Stimulated activated CD4-positive, alpha-beta T cell treated with anti-CD3 and anti-CD28 coated beads, Interleukin-2, amount 100 ng/mL, for 4 hours (primary cell): ENCODE results near the gene SAP30BP.
"Not testable (repeated sequence)": the region's sequence is repeated elsewhere in the genome, so short reads cannot be mapped to it uniquely, and the experiment has no call there.

Experiments
- DNase-seq: peaks from one replicate; pipeline ENCODE4 v3.0.0-alpha.2; 2020; ENCODE audit warnings: low read depth

The SAP30BP gene

DNA sequence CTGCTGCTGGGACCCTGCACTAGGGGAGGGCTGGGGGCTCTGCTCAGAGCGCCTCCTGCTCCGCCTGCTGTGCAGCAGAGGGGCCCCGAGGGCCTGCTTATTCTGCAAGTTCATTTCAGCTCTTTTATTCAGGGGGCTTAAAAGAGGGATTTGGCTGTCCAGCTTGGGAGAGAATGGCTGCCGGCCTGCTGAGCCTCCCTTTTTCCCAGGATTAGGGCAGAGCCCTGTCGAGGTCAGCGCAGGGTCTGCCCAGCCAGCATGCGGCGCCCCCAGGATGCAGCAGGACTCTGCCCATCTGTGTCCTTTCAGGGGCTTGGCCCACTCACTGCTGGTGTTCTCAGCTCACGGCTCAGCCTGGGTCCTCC, 32.8 kb upstream of the SAP30BP start:
- no peak for DNase-seq

DNA sequence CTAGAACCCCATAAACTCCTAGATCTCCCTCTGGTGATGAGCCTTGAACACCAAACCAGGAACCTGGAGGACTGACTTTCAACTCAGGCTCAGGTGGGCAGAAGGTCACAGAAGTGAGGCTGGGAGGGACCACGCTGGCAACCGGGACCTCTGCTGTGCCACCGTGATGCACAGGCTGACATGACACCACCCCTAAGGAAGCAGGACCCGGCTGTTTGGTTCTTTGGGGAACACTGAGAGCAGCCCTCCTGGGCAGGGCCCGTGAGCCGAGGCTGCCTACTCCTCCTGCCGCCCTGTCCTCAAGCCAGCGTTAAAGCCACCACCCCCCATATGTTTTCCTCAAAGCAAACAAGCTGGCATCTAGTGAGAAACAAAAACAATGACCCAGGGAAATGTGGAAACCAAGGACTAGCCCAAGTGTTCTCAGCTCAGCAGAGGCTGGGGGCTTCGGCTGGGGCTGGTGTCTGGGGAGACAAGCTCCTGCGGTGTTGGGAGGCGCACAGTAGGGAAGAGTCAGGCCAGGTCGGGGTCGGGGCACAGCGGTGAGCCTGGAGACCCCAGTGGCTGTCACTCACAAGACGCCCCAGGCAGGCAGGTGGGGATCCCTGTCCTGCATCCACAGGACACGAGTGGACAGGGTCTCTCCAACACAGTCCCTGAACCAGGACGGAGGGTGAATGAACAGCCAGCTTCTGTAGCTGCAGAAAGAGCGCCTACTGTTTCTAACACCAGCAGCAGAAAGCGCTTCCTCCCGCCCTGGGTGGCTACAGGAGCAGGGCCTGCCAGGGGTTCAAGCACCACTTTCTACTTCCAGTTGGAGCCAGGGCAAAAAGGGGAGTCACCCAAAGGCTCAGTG, 32.2 kb upstream of the SAP30BP start:
- DNase-seq, result no peak

DNA sequence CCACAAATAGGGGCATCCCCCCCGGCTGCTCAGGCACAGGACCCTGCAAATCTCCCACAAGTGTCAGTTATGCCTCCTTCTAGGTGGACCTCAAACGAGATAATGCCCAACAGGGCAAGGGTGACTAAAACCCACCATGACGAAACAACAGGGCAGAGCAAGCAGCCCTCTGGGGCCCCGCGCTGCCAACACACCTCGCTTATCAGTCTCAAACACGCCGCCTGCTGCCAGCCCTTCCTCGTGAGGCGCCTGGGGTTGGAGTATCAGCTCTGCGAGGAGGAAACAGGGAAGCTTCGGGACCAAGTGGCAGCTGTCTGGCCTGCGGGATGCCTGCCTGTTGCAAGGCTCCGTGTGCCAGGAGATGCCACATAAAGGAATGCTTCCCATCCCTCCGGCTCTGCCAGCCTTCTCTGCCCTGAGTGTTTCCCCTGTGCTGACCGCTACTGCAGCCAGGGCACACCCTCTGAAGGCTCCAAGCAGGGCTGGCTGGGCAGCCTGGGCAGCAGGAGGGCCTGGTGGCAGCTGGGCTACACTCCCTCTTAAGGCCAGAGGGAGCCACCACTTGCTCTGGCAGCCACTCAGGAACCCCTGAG, 31.4 kb upstream of the SAP30BP start:
- DNase-seq, result no peak

DNA sequence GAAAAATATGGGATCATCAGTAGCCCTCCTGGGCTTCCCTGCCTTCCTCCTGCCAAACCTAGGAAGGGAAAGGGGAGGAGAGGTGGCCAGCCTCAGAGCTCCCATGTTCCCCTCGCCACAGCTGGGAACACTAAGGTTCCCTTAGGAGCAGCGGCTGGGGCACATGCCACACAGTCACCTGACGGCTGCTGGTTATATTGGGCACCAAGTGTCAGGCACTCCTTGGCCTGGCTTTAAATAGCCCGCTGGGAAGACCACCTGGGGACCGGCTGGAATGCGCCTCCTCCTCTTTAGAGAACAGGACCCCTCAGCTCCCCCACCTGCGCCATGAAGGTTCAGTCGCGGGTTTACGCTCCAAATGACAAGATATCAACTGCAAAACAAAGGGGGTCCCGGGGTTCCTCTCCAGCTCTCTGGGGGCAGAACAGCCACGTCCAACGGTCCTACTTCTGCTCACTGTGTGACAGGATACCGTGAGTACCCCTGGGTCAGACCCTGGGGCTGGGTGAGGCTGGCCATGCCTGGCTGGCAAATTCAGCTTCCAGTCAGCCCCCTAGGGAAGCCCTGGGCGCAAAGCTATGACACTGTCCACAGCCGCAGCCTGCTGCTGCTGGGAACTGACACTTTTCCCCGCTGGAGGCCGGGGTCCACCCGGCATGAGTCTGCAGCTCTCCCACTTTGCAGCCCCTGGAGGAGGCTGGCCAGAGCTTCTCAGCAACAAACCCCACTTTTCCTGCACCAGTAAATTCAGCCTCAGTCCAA, 30.6 kb upstream of the SAP30BP start:
- DNase-seq, result no peak

DNA sequence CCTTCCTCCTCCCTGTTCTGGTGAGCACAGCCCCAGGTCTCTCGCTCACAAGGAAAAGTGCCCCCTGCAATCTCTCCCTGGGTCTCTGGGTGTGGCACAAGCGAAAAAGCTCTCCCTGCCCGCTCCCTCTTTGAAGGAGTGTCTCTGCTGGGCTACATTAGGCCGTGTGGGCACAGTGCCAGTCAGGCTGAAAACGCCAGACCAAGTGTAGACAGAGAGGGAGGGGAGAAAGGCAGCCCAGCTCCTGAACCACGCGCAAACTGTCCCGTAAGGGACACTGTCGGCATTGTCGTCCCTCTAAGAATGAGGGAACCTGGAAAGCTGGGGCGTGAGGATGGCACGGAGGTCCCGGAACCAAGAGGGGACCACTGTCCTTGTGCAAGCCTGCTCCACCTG, 30.0 kb upstream of the SAP30BP start:
- DNase-seq, result no peak

DNA sequence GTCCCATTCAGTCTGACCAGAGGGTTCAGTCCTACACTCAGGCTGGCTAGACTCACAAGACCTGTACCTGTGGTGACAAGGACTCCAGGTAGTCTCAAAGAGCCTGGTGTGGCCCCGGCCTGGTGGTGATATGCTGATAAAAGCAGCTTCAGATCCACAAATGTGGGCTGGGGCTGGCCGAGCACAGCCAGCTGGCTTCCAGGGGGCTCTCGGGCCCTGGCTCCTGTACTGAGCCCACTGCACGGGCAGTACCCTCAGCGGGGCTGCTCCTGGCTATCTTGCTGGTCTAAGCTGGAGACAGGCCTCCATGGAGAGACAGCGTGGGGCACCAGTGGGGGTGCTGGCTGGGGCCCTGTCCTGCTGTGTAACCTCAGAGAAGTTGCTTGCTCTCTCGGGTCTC, 29.6 kb upstream of the SAP30BP start:
- DNase-seq, result no peak

DNA sequence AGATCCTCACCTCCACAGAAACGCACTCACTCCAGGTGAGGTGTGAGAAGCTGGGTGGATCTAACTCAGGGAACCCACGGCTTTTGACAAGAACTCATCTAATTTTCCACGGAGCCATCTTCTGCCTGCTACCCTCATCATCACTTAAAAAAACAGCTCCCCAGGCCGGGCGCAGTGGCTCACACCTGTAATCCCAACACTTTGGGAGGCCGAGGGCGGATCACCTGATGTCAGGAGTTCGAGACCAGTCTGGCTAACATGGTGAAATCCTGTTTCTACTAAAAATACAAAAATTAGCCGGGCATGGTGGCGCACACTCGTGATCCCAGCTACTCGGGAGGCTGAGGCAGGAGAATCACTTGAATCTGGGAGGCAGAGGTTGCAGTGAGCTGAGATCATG, 29.1 kb upstream of the SAP30BP start:
- DNase-seq, result not testable (repeated sequence)

DNA sequence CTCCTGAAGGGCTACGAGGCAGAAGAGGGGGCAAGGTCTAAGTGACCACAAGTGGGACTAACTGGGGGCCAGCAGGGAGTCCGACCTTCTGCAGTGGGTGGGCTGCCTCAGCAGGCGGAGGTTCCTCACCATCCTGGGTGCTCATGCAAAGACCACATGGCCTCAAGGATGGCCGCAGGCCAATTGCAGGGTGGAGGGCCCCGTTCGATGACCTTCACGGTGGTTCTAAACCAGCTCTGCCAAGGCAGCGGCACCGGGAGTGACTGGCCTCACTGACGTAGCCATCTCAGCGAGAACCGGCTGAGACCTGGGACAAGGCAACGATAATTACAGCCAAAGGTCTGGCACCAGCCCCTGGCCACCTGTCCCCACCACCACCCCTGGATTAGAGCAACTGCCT, 28.2 kb upstream of the SAP30BP start:
- DNase-seq, result no peak

DNA sequence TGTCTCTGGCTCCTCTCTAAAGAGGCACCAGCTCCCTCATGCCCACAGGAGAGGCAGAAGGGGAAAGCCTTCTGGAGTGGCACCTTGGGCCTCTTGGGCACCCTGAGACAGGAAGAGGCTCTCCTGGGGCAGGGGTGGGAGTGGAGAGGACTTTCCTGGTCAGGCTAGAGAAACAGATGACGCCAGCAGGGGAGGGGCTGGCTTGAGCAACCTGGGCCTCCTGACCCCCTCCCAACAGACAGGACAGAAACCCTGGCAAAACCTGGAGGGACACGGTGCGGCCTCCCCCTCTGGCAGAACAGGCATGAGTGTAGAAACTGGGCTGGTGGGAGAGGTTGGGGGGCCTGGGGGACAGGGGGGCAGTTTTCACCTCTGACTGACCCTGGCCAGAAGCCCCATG, 27.8 kb upstream of the SAP30BP start:
- DNase-seq, result no peak

DNA sequence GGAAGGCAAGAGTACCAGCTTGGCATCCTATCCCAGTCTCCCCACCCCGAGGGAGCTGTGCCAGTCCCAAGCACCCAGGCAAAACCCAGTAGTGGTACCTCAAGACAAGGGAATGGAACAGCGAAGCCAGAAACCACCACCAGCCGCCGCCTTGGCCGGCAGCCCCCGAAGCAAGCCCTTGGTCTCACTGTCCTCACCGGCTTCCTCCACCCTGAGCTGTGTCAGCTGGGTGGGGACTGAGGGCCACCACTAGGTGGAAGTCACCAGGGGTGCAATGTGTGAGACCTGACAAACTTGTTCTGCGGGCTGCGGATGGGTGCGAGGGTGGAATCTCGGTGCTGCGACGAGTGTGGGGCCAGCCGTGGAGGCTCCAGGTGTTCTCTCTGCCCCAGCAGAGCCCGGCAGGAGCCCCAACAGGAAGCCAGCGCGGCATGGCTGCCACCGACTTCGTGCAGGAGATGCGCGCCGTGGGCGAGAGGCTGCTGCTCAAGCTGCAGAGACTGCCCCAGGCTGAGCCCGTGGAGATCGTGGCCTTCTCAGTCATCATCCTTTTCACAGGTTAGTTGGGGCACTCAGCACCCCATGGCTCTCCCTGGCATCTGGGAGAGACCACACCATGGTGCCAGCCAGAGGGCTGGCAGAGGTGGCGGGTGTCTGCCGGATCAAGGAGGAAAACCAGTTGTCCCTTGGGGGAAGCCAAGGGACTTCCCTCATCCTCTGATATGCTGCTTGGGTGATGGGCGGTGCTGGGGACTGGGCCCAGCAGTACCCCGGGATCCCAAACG, 27.2 kb upstream of the SAP30BP start:
- DNase-seq, result no peak

DNA sequence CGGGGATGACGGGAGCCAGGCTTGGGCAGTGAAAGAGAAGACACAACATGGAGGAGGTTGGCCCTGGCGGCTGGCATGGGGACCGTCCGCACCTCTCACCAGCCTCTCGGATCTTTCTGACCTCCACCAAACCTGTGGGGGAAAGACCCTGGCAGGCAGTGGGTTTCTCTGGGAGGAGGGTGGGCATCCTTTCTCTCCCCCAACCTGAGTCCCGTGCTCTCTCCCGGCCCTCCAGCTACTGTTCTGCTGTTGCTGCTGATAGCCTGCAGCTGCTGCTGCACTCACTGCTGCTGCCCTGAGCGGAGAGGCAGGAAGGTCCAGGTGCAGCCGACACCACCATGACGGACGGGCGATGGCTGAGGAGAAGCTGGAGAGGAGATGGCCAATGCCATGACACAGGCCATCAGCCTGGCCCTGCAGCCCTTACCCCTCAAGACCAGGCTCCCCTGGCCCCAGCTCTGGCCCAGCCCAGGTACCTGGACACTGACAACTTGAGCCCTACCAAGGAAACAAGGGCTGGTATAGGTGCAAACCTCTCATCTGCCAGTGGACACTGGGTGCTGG, 26.5 kb upstream of the SAP30BP start:
- DNase-seq, result no peak

DNA sequence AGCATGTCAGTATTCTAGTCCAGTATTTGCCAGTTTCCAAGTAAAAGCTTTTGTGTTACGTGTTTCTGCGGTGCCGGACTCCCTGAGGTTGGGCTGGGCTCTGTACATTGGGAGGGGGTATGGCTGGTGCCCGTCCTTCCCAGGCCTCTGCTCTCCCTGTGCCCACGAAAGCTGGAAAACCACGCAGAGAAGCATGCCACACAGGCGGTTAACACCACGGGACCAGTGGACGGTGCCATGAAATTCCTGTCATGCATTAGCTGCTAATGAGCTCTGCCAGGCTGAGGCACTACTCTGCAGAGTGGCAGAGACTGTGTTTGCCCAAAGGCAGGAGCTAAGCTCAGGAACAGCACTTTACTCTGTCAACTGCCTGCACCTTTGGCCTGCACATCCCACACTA, 25.8 kb upstream of the SAP30BP start:
- no peak for DNase-seq

DNA sequence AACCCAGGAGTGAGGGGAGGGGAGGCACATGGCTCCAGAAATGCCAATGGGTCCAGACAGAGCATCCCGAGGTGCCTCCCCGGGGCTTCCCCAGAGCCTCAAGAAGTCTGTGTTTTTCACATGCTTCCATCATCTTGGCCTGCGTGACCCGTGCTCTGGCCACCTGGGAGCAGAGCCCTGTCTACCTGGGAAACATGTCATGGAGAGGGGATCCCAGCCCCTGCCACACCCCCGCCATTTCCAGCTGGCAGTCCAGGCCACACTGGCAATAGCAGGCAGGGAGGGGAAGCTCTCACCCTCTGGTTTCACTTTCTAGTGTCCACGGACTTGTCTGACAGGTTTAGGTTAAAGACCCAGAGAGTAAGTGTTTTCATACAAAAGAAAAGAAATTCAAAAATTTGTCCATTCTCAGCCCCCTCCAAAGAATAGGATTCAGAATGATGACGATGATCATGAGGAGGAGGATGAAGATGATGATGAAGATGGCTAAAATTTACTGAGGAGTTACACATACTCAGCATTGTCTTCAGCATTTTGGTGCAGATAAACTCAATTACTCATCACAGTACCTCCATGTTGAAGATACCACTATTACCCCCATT, 24.9 kb upstream of the SAP30BP start:
- no peak for DNase-seq

DNA sequence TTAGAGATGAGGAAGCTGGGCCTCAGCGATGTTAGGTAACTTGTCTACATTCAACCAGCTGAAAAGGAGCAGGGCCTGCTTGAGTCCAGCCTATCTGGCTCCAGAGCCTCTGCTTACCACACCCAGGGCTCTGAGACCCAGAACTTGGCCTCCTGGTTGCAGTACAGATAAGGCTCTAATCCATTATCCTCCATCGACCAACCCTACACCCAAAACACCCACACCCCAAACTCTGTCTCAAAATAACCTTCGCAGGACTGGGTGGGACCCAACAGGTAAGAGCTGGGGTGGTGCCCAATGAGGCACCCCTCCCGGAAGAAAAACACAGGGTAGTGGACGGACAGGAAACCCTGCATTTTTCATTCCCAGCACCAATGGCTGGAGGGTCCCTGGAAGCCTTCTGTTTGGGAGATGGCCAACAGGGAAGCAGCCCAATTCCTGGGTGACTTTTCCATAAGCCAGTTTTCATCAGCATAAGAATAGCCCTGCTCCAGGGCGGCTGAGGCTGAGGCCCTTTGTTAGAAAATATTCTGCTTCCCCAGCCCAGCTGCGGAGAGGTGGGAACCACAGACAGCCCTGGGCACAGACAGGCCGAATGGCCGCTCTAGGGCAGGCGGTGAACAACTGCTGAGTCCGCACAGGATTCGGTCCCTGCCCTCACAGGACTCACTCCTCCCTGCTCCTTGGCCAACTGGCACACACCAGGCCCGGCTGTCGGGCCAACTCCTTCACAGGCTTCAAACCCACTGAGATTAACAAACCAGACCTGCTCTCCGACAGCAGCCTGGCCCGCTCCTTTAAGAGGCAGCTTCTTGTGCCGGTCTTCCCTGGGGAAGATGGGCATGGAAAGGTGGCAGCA, 24.1 kb upstream of the SAP30BP start:
- DNase-seq, result no peak

DNA sequence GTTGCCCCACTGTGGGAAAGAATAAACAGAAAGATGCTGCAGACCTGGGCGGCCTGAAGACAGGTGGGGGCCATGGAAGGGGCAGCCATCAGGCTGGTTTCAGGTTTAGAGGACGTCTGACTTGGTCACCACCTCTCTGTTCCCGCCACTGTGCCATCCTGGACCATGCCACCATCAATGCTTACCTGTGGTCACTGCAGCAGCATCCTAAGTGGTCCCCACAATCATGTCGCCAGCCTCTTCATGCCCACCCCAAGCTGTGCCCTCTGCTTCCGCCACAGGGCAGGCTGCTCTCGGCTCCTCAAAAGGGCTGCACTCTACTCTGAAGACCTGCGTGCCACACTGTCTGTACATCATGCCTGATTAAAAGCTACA, 23.5 kb upstream of the SAP30BP start:
- DNase-seq, result no peak

DNA sequence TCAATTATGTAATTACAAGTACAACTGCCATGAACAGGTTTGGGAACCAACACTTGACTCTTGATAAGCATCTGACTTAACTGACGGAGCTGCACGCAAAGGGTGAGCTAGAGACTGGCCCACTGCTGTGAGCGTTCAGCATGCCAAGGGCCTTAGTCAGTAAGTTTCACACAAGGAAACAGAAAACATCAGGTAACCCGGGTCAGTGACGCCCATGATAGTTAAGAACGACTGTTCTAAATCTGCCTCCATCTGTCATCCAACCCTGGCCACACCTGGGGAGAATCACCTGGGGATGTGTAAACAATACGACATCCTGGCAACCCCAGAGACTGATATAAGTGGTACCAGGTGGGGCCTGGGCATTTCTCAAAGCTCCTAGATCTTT, 21.6 kb upstream of the SAP30BP start:
- DNase-seq, result no peak

DNA sequence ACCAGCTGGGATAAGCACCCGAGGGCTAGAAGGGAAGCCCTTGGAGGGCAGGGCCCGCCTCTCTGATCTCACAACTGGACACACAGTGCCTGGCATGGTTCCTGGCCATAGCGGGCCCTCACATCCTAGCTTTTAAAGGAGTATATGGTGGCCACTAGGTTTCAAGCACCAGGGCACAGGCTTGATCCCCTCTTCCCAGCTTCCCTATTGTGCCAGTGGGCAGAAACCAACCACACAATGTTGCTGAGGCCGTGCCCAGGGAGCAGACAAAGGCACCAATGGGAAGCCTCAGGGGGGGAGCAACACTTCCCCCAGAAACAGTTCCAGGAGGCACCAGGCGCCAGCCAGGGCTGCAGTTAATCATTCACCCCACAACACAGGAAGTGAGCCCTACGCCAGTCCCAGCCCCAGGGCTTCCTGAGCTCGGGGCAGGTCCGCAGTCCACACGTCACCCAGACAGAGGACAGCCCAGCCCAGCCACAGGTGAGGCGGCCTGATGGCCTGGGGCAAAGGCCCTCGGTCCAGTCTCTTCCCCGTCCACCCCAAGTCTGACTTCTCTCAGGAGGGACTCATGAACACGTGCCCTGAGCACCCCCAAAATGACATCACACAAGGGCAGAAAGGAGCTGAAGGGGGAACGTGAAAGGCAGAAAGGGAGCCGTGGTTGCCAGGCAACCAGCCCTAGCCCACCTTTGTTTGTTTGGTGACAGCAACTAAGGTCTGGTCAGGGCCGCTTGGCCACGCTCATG, 21.1 kb upstream of the SAP30BP start:
- DNase-seq, result no peak

DNA sequence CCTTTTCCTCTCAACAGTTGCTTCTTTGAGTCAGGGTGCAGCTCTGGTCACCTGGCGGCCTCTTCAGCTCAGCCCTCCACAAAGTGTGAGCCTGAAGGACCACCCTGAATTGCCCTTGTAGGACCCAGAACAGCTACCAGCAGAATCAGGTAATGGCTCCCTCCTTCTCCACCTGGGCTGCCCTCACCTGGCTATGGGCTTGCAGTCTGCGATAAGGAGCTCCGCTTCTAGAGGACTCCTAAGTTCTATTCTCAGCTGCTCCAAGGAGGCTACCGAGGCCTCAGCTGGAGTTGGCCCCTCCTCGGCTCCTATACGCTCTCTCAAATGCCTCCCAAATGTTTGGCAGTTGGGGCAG, 20.5 kb upstream of the SAP30BP start:
- DNase-seq, result no peak

DNA sequence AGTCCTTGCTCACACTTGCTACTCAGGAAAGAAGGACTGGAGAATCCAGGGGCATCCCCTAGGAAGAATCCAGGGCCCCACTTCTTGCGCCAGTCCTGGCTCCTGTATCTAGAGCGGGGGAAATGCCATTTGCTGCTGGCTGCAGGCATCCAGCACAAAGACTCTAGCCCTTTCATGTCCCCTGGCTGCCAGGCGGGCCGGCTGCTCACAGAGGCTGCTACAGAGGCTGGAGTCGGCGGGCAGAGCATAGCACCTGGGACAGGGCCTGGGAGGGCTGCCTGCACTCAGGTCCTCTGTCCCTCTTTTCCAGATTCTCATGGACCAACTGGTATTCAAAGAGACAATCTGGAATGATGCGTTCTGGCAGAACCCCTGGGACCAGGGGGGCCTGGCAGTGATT, 20.1 kb upstream of the SAP30BP start:
- DNase-seq, result no peak

DNA sequence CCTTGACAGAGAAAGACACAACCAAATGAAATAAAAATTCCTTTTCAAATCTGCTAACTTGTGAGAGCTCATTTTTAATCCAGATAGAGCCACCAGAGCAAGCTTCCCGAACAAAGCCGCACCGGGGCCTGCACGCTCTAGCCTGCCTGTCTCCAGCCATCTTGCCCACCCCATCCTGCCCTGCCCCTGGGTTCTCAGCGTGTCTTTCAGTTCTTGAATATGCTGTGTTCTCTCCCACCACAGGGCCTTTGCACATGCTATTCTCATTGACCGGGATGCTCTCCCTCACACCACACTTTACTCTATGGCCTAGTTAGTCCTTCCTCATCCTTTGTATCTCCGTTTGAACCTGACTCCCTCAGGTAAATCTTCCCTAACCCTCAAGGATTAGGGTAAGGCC, 19.2 kb upstream of the SAP30BP start:
- DNase-seq, result no peak
